Suprapubic skin (tissue), 4 donors: Measurements from ENCODE around the gene CIRBP. TPM values are rescaled to one million over a fixed set of nuclear protein-coding genes. Genes with fewer than 3 reads are reported as not detected.
"Not testable (repeated sequence)": the region's sequence is repeated elsewhere in the genome, so short reads cannot be mapped to it uniquely, and the experiment has no call there.

Source experiments
- DNase-seq, 2 donors: peaks; one replicate each; pipeline ENCODE4 v3.0.0-alpha.2; 2019; ENCODE audit warnings: low spot score in 2 of 2
- H3K27ac ChIP-seq: fragments of 200-600 bp; sonication (generic); one replicate; pipeline ENCODE4 v1.5.1; 2019
- H3K27me3 ChIP-seq: fragments of 200-600 bp; sonication (generic); one replicate; pipeline ENCODE4 v1.5.1; 2019
- H3K36me3 ChIP-seq: fragments of 200-600 bp; sonication (generic); one replicate; pipeline ENCODE4 v1.5.1; 2019
- H3K4me1 ChIP-seq: fragments of 200-600 bp; sonication (generic); one replicate; pipeline ENCODE4 v1.5.1; 2019
- H3K4me3 ChIP-seq: fragments of 200-600 bp; sonication (generic); one replicate; pipeline ENCODE4 v1.5.1; 2019; ENCODE audit warnings: mild to moderate bottlenecking
- H3K9me3 ChIP-seq: fragments of 200-600 bp; sonication (generic); one replicate; pipeline ENCODE4 v1.5.1; 2019
- CTCF ChIP-seq, 2 donors: fragments of 200-600 bp in 1 of 2; fragments of 450-650 bp in 1 of 2; sonication (generic) in 1 of 2; IDR thresholded peaks; one replicate each; pipeline ENCODE4 v1.5.1; 2016 to 2019; ENCODE audit warnings: antibody characterized with exemption in 2 of 2, mild to moderate bottlenecking in 1 of 2, moderate library complexity in 1 of 2
- EP300 ChIP-seq: sonication (generic); formaldehyde crosslinking; IDR thresholded peaks from one replicate; pipeline ENCODE4 v1.6.1; 2017; ENCODE audit warnings: antibody characterized with exemption
- POLR2A ChIP-seq, 2 donors: fragments of 450-650 bp; IDR thresholded peaks; one replicate each; pipeline ENCODE4 v1.6.1; 2017; ENCODE audit warnings: antibody characterized with exemption in 2 of 2, mild to moderate bottlenecking in 2 of 2, moderate library complexity in 2 of 2
- POLR2AphosphoS5 ChIP-seq, 3 donors: sonication (generic); formaldehyde crosslinking; IDR thresholded peaks; one replicate each; pipeline ENCODE4 v1.6.1; 2017; ENCODE audit warnings: antibody characterized with exemption in 3 of 3
- WGBS: methylation state at CpG from one replicate; pipeline ENCODE4 v1.1.5; 2018; 5-methylcytosine and 5-hydroxymethylcytosine counted together
- total RNA-seq, 4 donors: library from RNA; depleted of rRNA; stranded (reverse); fragments of >200 nt; gene quantifications; one replicate each; pipeline ENCODE4 v1.1.0, GENCODE V29; 2016

Gene CIRBP
- total RNA-seq, 4 donors from 2014 or later, result 338 to 672 (median 451) TPM

GRCh38 chr19:1299801-1300200, 30.7 kb downstream of the CIRBP start:
- peaks cover 9% of the 10 kb centered on the region for H3K4me1 ChIP-seq
- H3K4me3 ChIP-seq, result no peak overlapping the region
- H3K9me3 ChIP-seq, result no peaks in the 10 kb centered on the region
- TF ChIP-seq POLR2AphosphoS5 (IDR thresholded peaks at IDR 0.05), result no peak
- TF ChIP-seq CTCF (IDR thresholded peaks at IDR 0.05), result no peak
- no peak for TF ChIP-seq POLR2A (IDR thresholded peaks at IDR 0.05)
- no peak for DNase-seq
- no peaks in the 10 kb centered on the region for H3K36me3 ChIP-seq
- 80% methylated on average over 9 of the region's 34 CpGs for WGBS
- no peak overlapping the region for H3K27ac ChIP-seq
- peaks cover 24% of the 10 kb centered on the region for H3K27me3 ChIP-seq

GRCh38 chr19:1300744-1301490, 31.8 kb downstream of the CIRBP start:
- Histone ChIP-seq H3K36me3 (no peaks in the 10 kb centered on the region), H3K4me3 (no peak overlapping the region), H3K27me3 (peaks cover 13% of the 10 kb centered on the region), H3K9me3 (no peaks in the 10 kb centered on the region), H3K4me1 (no peaks in the 10 kb centered on the region), H3K27ac (no peak overlapping the region)
- DNase-seq, result no peak
- WGBS, result 81% methylated on average over 35 of the region's 35 CpGs
- TF ChIP-seq EP300, result no peak
- no peak for TF ChIP-seq POLR2A (IDR thresholded peaks at IDR 0.05)
- TF ChIP-seq POLR2AphosphoS5 (IDR thresholded peaks at IDR 0.05), result no peak
- TF ChIP-seq CTCF (IDR thresholded peaks at IDR 0.05), result no peak

GRCh38 chr19:1302533-1303239, 33.6 kb downstream of the CIRBP start:
- DNase-seq, result no peak
- WGBS, result 80% methylated on average over 19 of the region's 36 CpGs
- H3K27me3 ChIP-seq, result peaks cover 5% of the 10 kb centered on the region
- TF ChIP-seq CTCF (IDR thresholded peaks at IDR 0.05), result no peak
- TF ChIP-seq EP300, result no peak
- no peak for TF ChIP-seq POLR2A (IDR thresholded peaks at IDR 0.05)
- H3K27ac ChIP-seq, result no peak overlapping the region
- H3K36me3 ChIP-seq, result no peaks in the 10 kb centered on the region
- no peaks in the 10 kb centered on the region for H3K9me3 ChIP-seq
- H3K4me1 ChIP-seq, result no peaks in the 10 kb centered on the region
- H3K4me3 ChIP-seq, result no peak overlapping the region

GRCh38 chr19:1304197-1304924, 35.2 kb downstream of the CIRBP start:
- no peaks in the 10 kb centered on the region for H3K9me3 ChIP-seq
- DNase-seq, result peak in 1 of 2 donors; percentile 55
- no peaks in the 10 kb centered on the region for H3K36me3 ChIP-seq
- 96% methylated on average over 8 of the region's 28 CpGs for WGBS
- no peaks in the 10 kb centered on the region for H3K4me1 ChIP-seq
- H3K27ac ChIP-seq, result no peak overlapping the region
- TF ChIP-seq POLR2AphosphoS5 (IDR thresholded peaks at IDR 0.05) (no peak), EP300 (no peak), CTCF (IDR thresholded peaks at IDR 0.05) (no peak), POLR2A (IDR thresholded peaks at IDR 0.05) (no peak)
- peaks cover 9% of the 10 kb centered on the region for H3K27me3 ChIP-seq
- no peak overlapping the region for H3K4me3 ChIP-seq

GRCh38 chr19:1305354-1305753, 36.2 kb downstream of the CIRBP start:
- not testable (repeated sequence) for H3K4me1 ChIP-seq, DNase-seq, H3K27ac ChIP-seq, H3K36me3 ChIP-seq, H3K9me3 ChIP-seq, H3K4me3 ChIP-seq
- H3K27me3 ChIP-seq, result peaks cover 11% of the 10 kb centered on the region
- WGBS, result 84% methylated on average over 9 of the region's 9 CpGs
